SIG-M5 (cell line): ENCODE results near the gene FAAP100.

Experiments used
- DNase-seq: peaks from one replicate; lab custom pipeline; 2025; lab: John Stamatoyannopoulos, UW

Gene FAAP100

DNA sequence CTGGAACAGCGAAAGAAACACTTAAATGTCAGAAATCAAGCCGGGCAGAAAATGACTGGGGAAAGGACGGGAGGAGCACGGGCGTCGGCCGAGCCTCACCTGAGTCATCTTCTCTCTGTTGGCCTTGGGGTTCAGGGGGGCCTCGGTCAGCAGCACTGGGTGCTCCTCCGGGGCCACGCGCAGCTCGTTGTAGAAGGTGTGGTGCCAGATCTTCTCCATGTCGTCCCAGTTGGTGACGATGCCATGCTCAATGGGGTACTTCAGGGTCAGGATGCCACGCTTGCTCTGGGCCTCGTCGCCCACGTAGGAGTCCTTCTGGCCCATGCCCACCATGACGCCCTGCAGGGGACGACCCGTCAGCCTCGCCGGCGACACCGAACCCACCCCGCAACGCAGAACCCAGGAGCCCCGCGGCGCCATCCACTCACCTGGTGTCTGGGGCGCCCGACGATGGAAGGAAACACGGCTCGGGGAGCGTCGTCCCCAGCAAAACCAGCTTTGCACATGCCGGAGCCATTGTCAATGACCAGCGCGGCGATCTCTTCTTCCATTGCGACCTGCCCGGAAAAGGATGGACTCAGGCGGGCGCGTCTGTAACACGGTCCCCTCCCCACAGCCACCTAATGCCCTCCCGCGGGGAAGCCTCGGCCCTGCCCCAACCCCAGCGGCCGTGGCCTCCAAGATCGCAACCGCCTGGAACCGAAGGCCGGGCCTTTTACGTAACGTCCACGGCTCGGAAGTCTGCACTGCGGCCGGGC, 40.2 kb downstream of the FAAP100 start:
- DNase-seq, result no peak

DNA sequence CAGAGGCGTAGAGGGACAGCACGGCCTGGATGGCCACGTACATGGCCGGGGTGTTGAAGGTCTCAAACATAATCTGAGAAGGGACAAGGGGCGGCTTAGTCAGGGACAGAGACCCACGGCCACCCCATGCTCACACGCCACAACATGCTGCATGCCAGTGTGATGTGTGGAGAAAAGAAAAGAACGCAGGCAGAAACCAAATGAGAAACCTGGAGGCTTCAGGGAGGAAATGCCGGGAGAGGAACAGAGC, 40.7 kb downstream of the FAAP100 start:
- no peak for DNase-seq

DNA sequence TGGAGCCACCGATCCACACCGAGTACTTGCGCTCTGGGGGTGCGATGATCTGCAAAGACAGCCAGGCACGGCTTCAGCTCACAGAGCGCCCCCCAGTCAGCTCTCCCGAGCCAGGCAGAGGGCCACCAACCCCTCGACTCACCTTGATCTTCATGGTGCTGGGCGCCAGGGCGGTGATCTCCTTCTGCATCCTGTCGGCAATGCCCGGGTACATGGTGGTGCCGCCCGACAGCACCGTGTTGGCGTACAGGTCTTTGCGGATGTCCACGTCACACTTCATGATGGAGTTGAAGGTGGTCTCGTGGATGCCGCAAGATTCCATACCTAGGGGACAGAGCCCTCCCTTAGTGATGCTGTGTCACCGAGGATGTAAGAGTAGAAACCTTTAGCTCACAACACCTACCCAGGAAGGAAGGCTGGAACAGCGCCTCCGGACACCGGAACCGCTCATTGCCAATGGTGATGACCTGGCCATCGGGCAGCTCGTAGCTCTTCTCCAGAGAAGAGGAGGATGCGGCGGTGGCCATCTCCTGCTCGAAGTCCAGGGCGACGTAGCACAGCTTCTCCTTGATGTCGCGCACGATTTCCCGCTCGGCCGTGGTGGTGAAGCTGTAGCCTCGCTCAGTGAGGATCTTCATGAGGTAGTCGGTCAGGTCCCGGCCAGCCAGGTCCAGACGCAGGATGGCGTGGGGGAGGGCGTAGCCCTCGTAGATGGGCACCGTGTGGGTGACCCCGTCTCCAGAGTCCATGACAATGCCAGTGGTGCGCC, 41.2 kb downstream of the FAAP100 start:
- no peak for DNase-seq

DNA sequence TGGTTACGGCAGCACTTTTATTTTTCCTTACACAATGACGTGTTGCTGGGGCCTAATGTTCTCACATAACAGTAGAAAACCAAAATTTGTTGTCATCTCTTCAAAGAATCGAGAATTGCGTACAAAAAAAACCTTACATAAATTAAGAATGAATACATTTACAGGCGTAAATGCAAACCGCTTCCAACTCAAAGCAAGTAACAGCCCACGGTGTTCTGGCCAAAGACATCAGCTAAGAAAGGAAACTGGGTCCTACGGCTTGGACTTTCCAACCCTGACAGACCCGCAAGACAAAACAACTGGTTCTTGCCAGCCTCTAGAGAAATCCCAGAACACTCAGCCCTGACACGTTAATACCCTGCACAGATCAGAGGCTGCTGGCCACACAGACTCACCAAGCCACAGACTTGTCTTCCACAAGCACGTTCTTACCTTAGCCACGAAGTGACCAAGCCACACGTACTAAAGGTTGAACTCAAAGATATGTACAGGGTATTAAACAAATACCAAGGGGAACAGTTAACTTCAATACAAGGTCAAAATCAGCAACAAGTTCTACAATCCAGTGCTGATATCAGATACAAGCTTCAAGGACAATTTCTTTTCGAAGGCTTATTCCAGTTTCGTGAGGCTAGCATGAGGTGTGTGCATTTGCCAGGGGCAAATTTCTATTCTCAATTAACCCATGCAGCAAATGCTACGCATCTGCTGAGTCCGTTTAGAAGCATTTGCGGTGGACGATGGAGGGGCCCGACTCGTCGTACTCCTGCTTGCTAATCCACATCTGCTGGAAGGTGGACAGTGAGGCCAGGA, 42.0 kb downstream of the FAAP100 start:
- no peak for DNase-seq

DNA sequence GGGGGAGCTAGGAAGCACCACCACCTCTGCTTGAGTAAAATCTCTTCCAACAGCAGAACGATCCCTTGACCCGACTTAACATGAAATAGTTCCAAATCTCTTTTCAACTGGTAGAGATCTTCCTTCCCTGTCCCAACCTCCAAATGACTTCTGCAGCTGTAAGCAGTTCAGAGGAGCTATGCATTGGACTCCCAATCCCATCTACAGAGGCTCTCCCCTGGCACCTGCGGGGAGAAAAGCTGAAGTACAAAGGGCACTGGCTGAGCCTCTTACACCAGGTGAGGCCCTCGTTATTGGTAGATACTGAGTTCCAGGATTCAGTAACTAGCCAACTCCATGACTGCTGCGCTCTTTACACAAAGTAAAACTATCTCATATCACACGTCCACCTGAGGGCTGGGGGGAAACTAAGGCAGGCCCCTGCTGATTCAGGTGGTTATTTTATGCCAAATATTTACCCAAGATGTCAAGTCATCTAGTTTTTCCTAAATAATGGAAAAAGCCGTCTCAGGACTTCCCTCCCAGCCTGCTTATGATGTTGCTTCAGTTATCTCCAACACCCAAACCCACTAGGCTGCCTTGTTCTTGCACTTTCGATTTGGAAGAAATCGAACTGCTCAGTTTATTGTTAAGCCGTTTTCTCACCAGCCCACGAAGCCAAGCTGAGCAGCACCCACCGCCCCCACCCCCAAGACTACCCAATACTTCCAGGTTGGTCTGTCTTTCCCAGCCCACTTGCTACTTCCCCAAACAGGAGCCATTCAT, 42.8 kb downstream of the FAAP100 start:
- no peak for DNase-seq

DNA sequence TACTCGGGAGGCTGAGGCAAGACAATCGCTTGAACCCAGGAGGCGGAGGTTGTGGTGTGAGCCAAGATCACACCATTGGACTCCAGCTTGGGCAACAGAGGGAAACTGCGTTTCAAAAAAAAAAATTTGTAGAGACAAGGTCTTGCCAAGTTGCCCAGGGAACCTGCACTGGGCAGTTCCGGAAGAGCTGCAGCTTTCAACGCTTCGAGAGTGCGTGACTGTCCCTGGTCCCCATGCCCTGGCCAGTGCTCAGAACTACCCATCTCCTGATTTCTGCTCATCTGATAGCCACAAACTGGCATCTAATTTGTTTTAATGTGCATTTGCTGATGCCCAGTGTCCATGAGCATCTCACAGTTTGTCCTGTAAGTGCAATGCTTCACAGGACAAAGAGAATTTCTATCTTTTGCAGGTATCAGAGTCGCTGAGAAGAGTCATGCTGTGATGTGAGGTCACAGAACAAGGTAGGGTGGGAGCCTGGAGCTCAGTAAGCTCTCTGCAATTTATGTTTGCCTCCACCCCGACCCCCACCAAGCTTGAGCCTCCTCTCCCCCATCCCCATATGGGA, 43.4 kb downstream of the FAAP100 start:
- DNase-seq, result no peak

DNA sequence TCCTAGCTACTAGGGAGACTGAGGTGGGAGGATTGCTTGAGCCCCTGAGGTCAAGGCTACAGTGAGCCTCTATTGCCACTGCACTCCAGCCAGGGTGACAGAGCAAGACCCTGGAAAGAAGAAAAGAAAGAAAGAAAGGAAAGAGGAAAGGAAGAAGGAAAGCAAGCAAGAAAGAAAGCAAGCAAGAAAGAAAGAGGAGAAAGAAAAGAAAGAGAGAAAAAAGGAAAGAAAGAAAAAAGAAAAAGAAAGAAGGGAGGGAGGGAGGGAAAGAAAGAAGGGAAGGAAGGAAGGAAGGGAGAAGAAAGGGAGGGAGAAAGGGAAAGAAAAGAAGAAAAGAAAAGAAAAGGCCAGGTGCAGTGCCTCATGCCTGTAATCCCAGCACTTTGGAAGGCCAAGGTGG, 48.5 kb downstream of the FAAP100 start:
- DNase-seq, result no peak

DNA sequence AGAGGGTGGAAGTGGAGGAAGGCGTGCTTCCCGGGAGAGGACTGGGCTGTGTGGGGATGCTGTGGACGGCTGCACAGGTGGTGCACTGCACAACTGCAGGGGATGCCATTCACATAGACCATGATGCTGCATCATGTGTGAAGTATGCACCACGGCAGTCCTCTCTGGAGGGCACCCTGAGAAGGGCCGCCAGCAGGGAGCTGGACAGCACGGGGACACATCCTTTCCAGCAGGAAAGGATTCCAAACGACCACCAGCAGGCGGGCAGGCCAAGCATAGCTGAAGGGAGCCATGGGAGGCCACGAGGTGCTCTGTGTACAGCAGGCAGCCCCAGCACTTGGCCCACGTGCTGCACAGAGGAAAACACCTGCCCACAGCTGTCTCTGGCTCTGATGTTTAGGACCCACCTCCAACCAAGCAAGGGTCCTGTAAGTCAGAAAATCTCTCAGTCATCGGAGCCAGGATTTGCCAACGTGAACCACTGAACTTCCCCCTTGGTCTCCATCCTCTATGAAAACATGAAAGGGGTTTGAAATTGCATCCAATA, 49.6 kb downstream of the FAAP100 start:
- DNase-seq, result no peak

DNA sequence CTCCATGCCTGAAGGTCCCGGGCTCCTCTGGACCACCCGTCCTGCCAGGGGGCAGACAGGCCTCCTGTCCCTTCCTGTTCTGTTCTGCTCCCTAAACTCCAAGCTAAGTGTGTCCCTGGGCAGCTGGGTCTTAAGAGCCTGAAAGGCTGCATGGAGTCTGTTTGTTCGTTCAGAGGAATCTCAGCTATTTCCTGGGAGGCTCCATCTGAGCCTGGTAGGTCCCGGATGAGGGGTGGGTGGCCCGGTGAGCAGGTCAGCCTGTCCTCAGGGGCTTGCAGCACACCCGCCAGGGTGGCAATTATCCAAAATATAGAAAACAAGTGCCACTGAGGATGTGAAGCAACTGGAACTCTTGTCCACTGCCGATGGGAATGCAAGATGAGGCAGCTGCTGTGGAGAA, 52.1 kb downstream of the FAAP100 start:
- no peak for DNase-seq

DNA sequence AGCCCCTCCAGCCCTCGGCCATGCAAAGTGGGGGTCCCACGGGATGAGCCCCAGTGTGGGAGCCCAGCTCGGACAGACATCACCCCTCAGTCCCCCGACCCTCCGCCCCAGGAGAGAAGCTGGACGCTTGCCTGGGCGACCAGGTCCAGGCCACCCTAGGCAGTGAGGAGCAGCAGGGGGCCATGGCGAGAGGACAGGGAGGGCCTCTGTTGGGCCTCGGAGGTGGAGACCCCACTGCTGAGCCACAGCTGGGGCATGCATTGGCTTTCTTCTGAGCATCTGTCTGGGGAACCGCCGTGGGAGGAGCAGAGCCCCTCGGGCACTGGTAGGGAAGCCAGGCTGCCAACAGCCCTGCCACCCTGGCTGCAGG, 52.6 kb downstream of the FAAP100 start:
- DNase-seq, result no peak

DNA sequence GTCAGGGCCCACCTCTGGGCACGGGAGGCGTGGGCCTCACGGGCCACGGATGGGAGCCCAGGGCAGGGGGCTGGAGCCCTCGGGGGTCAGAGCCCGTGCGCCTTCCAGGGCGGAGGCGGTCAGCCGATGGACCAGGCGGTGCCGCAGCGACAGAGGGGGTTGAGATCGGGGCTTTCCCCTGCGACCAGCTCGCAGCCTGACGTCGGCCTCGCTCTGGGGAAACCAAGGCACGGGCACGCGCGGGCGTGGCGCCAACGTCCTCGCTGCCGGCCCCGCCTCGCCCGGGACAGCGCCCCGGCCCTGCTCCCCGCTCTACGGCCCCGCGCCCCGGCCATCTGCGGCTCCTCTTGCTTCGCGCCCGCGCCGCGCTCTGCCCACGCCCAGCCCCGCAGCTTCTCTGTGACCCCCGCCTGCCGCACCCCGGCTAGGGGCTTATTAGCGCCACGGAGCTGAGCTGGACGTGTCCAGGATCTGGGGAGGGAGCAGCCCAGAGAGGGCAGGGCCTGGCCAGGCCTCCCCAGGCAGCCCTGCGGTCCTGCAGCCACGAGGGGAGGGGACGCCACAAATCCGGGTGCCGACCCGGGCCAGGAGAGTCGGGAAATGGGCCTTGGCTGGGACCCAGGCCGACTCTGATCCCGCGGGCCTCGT, 53.1 kb downstream of the FAAP100 start:
- DNase-seq, result no peak

DNA sequence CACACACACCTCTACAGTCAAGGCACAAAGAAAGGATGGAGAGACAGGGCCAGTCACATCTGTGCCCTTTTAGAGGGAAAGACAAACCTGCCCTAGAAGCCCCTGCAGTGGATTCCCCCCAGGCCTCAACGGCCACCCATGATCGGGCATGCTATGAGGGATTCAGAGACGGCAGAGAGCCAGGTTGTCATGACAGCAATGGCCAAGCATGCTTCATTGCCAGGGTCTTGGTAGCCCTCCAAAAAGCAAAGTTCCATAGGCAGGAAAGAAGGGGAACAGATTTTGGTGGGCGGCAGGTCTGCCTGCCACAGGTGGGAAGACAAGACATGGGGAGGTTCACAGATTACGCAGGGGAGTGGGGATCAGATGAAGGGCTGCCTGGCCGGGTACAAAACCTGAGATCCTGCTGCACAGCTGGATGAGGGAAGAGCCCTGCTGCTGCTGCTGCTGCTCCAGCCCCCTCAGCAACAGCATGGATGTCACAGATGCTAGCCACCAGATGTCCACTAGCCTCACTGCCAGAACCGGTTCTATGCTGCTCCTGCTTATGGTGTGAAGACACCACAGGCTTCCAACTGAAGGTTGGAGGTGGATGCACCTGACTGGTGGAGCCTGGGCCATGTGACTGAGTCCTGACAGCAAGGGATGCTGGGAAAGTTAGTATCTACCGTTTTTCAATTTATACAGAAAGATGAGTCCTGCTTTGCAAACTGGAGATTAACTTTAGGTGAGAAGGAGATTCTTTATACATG, 57.4 kb downstream of the FAAP100 start:
- DNase-seq, result no peak

DNA sequence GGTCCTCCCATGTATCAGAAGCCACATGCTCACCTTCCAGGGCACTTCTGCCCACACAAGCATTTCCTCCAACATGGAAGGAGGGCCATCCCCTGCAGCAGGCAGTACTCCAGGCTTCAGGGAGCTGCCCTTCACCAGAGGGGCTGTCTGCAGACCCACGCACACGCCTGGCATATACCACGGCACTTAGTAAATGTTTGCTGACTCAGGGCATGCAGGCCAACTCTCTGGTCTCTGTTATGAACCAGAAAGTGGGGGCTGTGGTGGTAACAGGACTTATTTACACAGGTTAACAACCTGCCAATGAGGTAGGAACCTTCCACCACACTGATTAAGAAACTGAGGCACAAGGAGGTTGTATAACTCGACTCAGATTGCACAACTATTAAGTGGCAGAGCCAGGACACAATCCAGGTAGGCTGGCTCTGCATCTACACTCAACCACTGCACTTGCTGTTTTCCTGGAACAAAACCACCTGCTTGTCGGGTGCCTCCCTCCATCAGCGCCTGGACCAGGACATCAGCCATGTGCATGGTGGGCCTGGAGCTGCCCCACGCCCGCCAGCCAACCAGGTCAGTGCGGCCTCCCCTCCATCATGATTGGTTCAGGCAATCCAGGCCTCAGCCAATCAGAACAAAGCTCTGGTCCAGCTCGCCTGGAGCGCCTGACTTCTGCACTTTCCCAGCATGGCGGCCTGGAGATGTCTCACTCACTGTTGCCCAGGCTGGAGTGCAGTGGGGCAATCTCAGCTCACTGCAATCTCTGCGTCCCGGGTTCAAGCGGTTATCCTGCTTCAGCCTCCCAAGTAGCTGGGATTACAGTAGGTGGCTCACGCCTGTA, 58.7 kb downstream of the FAAP100 start:
- no peak for DNase-seq

DNA sequence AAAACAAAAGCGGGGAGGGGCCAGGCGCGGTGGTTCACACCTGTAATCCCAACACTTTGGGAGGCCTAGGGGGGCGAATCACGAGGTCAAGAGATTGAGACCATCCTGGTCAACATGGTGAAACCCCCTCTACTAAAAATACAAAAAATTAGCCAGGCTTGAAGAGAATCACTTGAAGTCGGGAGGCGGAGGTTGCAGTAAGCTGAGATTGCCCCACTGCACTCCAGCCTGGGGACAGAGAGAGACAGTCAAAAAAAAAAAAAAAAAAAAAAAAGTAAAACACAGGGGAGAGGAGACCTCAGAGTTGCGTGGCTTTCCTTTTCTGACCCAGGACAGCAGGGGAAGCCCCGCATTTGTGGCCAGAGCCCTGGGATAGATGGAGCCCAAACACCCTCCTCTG, 59.4 kb downstream of the FAAP100 start:
- DNase-seq, result no peak

DNA sequence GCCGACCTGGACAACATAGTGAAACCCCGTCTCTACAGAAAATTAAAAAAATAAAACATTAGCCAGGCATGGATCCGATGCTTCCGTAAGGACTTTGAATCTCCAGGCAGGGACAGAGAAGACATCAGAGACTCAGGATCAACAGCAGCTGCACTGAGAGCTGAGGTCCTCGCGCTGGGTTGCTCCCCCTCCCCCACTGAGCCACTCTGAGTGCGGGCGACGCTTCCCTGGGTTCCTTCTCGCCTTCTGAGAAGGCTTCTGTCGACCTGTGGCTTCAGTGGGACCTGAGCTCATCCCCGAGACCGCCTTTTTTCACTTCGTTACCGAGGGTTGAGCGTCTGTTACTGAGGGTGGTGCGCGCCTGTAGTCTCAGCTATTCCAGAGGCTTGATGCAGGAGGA, 60.0 kb downstream of the FAAP100 start:
- no peak for DNase-seq

DNA sequence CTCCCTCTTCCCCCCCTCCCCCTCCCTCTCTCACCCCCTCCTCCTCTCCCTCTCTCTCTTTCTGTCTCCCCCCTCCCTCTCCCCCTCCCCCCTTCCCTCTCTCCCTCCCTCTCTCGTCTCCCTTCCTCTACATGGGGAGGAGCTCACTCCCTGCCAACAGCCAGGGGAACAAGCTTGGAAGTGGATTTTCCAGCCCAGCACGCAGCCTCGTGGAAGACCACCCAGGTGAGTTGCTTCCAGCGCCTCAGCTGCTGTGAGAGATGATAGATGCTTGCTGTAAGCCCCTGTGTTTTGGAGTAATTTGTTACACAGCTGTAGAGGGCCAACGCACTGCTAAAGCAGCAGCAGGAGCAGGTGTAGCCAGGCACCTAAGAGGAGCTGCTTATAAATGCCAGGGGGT, 60.4 kb downstream of the FAAP100 start:
- no peak for DNase-seq

DNA sequence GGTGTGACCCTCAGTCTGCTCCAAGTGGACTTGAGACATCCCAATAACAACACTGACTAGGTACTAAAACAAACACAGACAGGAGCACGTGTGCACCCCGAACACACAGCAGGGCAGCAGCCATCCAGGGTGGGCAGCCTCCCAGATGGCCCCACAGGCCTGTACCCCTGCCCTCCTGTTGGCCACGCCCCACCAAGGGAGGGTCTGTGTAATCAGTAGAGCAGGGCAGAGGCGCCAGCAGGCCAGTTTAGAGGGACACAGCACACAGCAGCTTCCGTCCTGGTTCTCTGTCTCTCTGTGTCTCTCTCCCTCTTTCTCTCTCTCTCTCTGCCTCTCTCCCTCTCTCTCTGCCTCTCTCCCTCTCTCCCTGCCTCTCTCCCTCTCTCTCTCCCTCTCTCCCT, 61.0 kb downstream of the FAAP100 start:
- DNase-seq, result no peak

DNA sequence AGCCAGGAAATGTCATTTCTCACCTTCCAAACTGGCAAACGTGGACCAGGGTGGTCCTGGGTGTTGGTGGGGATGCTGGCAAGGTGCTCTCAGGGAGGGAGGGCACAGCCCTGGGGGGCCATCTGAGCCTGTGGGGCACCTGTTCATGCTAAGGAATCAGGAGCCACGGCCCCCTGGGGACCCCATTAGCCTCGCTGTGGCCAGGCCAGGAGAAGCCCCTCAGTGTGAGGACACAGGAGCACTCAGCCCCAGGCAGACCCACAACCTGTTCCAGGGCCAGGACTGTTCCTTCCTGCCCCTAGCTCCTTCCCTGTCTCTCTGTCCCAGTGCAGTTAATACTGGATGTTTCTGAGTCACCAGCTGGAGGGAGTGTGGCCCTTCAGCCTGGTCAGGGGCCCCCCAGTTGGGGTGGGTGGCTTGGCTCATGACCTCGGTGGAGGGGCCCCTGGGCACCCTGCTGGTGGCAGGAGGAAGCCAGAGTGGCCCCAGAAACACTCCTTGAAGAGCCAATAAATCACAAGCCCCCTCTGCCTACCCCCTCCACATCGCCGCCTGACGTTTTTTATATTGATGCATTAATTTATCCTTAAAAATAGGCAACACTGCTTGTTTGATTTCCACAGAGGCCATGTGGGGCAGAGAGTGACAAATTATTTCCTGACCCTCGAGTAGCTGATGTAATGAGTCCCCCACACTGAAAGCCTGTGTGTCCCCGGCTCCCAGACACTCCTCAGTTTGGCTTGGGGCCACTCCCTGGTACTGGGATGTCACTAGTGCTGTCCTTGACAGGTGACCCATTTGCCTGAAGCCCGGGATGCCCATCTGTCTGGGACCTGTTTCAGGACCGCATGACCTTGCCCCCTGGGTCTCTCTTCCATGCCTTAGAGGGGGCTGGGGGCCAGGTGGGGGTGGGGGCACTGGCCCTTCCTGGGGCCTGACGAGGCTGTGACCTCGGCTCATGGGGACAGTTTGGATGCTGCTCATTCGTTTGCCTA, 61.9 kb downstream of the FAAP100 start:
- DNase-seq, result no peak
